Hindlimb muscle (tissue), 1 donor: ENCODE data around the gene FAM118B. TPM values are rescaled to one million over a fixed set of nuclear protein-coding genes. Genes with fewer than 3 reads are reported as not detected.
"Not testable (repeated sequence)": the region's sequence is repeated elsewhere in the genome, so short reads cannot be mapped to it uniquely, and the experiment has no call there.

Experiments
- DNase-seq: peaks from one replicate; pipeline ENCODE4 v3.0.0-alpha.2; 2013
- polyA plus RNA-seq: library from polyadenylated mRNA; unstranded; fragments of 120-200 nt; gene quantifications from one replicate; pipeline ENCODE4 v1.2.1, GENCODE V29; 2013; ENCODE audit not compliant: insufficient read length

FAM118B gene
- polyA plus RNA-seq, 1 donor: 17.5 TPM

DNA sequence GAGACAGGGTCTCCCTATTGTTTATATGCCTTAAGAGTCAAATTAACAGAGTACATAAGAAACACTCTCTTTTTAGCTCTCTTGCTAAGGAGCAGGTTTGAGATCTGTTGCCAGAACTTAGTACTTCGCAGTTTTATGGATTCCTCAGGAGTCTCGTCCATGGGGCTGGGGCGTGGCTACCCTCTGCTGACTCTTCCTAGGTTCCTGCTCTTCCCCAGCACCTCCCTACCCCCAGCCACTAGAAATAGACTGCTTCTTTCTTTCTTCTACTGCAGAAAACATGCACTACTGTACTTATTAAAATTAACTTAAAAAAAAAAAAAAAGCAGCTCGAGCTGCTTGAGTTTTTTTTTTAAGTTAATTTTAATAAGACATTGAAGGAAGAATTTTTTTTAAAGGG is 8.0 kb downstream of the FAM118B start:
- no peak for DNase-seq

DNA sequence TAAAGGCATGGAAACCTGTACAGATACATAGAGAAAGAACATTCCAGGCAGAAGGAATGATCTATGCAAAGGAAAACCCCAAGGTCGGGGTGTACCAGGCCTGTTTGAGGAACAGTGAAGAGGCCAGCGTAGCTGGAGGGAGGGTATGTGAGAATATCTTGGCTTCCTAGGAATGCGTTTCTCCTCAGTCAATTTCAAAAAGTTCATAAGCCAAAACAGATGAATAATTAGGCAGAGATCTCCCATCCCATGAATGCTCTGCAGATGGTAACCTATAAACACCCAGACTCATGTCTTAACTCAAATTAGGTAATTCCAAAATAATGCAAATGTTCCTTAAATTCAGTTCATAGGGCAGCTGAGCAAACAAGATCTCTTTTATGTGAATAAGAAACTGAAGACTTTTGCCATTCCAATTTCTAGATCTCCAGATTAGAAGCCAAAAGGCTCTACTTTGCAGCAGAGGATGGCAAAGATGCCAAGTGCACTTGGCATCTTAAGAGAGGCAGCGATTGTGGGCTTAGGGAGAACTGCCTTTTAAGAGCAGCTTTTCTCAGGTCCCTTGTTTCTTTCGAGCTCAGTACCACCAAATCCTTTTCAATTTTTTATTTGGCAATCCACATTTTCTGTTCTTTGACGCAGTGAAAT is 13.2 kb downstream of the FAM118B start:
- no peak for DNase-seq

DNA sequence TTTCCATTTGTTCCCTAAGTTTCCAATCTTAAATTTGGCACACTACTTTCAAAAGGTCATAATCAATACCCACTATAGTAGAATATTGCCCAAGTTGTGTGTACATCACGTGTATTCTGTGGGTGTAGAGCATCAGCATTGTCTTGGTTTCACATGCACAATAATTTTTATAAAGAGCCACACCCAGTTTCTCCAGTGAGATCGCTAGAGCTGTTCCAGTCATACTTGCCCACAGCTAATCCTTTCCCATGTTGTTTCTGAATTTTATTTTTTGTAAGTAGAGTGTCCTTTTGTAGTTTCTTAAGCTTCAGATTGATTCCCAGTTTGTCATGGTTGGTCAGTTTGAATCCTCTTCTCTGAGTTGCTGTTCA is 13.7 kb downstream of the FAM118B start:
- no peak for DNase-seq

DNA sequence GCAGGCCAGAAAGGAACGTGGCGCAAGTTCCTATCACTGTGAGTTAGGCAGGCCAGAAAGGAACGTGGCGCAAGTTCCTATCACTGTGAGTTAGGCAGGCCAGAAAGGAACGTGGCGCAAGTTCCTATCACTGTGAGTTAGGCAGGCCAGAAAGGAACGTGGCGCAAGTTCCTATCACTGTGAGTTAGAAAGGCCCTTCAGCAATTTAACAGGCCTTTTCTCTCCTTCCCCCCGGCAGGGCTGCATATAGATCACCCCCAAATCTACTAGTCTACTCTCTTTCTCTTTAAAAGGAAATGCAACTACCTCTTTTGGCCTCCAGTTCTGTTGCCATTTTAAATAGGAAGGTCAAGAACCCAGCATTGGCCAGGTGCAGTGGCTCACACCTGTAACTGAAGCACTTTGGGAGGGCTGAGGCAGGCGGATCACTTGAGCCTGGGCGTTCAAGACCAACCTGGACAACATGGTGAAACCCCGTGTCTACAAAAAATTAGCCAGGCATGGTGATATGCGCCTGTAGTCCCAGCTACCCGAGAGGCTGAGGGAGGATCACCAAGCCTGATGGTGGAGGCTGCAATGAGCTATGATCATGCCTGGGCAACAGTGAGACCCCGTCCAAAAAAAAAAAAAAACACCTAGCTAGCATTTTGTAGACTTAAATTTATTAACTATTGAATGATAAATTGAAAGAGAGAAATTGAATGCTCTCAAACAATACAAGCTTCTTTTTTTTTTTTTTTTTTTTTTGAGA is 14.9 kb downstream of the FAM118B start:
- DNase-seq: no peak

DNA sequence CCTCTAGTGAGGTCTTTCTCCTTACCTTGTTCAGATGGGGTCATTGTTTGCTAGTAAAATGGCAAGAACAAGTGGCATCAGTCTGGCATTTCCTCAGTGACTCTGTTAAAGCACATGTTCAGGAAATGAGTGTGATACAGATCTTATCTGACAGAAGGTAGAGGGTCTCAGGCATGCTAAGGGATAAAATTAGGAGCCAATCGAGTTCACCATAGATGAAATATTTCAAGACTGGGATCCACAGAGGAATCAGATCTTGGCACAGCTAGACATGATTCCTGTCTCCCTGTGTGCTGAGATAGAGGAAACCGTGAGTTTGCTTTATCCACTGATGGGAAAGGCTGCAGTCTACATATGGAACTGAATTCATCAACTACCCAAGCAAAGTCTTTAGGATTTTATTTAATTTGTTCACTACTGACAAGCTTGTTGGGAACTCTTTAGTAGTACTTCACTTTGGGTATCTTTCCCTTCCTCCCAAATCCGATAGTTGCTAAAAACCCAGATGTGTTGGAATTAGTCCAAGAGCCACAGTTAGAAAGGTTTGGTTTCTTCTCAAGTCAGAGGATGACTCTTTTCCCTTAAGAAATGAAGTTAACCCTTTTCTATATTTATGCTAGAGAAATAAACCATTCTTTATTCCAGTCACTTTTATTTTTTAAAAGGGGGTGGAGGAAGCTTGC is 18.4 kb downstream of the FAM118B start:
- DNase-seq: peak; percentile 27

DNA sequence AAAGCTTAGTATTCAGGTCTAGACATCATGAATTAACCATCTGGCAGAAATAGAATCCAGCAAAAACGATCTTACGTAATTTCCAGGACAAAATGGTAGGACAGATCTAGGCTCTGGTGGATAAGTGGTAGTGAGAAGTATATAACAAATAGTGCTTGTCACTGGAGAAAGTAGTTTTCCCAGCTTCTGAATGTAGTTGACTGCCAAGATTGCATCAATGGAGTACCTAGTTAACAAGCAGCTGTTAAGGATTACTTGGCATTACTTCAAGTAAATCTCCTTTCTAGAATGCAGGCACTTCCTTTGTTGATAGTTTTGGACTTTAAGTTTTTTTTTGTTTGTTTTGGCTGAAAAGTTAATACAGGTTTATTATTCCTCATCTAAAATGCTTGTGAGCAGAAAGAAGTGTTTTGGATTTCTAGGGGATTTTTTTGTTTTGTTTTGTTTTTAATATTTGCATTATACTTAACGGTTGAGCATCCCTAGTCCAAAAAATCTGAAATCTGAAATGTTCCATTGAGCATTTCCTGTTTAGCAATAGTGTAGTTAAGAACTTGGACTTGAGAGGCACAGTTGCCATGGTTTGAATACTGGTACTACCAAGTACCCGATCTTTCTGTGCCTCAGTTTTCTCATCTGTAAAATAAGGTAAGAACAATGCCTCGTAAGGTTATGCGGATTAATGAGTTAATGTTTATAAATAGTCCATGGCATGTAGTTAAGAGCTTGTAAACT is 20.3 kb downstream of the FAM118B start:
- DNase-seq: no peak

DNA sequence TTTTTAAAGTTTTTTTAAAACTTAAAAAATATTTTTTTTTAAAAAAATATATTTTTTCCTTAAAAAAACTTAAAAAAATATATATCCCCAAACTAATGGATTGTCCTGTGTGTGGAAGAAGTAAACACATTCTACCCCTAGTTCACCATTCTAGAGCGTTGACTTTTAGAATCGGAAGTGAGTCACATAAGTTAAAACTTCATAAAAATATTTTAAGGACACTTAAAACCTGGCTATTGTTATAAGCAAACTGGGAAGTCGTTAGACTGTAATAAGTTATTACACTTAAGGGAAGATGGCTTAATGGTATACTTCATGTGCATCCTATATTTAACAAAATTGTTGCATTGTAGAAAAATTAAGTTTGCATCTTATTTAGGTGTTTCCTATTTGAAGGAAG is 21.1 kb downstream of the FAM118B start:
- DNase-seq: no peak

DNA sequence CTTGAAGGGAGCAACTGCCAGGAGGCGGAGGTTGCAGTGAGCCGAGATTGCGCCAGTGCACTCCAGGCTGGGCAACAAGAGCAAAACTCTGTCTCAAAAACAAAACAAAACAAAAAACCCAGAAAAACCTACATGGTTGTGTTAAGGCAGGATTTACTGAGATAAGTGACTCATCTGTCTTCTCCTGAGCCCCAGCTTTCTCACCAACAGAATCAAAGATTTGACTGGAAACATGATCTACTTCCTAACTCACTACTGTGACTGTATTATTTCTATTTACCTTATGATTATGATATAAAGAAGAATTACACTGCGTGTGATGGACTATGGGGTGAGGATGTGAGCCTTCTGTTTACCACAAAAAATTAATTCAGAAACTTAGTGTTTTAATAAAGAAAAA is 21.8 kb downstream of the FAM118B start:
- DNase-seq: no peak

DNA sequence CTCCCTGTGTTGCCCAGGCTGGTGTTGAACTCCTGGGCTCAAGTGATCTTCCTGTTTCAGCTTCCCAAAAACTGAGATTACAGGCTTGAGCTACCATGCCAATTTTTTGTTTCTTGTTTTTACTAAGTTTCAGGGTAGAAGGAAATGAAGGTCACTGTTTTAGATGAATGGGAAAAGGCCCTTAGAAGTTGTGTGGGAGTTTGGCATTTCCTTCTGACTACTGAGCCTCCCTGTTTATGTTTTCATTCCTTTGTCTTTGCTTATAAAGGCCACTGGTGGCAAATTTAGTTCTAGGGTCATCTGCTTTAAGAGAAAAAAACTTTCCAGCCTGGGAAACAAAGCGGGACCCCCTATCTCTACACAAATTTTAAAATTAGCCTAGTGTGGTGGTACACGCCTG is 35.1 kb downstream of the FAM118B start:
- no peak for DNase-seq

DNA sequence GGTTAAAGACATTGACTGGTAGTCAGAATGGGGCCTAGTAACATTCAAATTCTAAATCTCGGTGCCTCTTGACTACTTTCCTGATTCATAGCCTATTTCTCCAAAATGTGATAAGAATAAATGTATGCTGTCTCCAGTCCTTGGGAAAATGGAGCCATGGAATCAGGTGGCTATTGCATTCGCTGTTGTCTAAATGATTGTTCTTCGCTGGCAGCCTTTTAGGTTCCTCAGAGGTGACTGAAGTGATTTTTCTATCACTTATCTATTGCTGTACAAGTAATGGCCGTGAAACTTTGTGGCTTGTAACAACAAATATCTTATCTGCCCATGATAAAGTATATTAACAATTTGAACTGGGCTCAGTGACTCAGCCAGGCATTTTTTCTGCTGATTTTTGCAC is 41.7 kb downstream of the FAM118B start:
- DNase-seq: no peak

DNA sequence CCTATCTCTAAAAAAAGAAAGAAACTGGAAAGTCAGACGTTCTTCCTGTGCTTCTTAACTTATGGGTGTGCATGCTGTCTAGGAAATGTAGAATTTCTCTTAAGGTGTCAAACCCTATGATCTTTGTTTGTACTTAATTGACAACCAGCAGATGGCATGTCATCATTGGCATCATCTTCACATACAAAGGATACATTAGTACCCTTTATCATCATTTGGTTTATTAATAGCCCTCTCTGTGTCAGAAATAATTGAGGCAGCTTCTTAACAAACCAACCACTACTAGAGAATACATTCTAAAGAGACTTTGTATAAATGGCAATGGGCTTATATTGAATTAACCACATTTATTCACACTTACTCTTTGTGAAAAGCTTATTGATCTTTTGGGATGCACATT is 43.2 kb downstream of the FAM118B start:
- no peak for DNase-seq

DNA sequence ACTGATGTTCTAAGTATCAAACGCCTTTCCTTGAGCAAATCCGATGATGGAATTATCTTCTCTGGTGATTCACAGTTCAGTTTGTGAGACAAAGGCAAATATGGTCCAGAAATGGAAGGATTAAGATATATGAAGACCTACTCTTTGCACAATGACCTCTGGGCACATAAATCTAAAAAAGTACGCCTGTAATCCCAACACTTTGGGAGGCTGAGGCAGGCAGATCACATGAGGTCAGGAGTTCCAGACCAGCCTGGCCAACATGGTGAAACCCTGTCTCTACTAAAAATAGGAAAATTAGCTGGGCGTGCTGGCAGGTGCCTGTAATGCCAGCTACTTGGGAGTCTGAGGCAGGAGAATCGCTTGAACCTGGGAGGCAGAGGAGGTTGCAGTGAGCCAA is 43.9 kb downstream of the FAM118B start:
- not testable (repeated sequence) for DNase-seq

DNA sequence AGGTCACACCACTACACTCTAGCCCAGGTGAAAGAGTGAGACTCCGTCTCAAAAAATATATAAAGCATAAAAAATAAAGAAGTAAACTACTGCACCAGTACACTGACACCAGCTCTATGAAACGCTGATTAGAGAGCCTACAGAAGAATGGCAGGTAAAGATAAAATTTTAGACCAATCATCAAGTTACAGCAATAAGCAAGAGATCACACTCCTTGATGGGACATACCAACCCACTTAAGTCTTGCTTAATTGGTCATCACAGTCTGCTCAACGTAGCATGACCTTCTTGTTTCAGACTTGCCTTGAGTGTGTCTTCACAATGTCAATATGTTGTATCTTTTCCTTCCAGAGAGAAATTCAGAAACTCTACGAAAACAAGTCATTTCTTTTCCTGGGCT is 44.6 kb downstream of the FAM118B start:
- no peak for DNase-seq

DNA sequence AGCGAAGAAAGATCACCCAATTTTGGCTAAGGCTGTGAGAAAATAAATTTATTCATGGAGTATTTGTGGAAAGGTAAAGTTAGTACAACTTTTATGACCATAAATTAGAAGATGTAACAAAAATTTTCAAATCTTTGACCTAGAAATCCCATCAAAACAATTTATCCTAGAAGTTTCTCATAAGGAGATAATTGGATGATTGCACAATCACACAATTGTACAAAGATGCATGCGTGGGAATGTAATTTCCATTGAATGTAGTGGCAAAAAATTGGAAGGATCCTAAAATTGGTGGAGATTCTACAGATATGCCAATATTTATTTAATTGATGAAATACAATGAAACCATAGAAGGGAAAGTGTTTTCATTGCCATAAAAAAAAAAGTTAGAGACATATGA is 45.6 kb downstream of the FAM118B start:
- no peak for DNase-seq

DNA sequence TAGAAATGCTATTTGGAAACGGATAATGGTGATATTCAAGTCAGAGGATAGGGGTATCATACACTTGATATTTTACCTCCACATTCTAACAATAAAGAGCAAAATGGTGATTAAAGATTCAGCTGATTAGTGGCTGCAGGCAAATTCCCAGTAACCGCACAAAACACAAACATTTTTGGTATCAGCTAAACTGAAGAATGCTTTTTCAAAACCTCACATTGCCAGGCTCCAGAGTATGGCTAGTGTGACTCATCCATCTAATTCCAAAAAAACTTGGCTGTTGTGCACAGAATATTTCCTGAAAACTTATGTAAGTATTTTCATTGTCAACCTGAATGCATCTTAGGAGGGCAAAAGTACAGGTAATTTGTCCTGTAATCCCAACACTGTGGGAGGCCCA is 46.2 kb downstream of the FAM118B start:
- DNase-seq: no peak

DNA sequence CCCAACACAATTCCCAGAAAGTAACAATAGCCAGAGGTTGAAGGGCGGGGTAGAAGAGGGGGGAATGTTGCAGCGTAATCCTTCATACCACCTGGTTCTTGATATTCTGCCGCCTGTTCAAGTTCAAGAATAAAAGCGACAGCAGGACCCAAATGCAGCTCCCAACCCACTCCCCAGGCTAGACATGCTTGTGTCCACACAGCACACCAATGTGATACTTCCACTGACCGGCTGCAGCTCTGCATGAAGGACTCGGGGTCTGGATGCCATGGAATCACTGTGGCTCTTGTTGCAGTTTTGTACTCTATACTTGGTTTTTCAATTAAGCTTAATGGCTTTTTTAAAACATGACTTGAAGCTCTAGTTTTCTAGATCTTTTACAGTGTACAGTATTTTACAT is 50.6 kb downstream of the FAM118B start:
- DNase-seq: no peak

DNA sequence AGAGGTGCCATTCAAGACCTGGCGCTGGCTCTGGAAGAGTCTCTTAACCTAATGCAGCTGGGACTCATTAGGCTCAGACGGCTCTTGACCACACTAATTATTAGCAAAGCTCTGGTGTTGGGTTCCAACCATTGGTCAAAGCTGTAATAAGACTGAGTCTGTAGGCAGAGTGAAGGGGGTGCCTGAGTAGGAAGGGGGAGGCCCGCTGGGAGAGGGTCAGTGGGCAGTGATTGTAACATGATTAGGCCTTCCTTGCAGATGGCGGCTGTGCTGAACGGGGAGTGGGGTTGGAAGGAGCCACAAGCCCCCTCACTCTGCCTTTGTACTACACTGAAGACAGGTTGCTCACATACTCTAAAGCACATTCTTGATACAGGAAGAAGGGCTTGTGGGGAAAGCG is 51.9 kb downstream of the FAM118B start:
- no peak for DNase-seq

DNA sequence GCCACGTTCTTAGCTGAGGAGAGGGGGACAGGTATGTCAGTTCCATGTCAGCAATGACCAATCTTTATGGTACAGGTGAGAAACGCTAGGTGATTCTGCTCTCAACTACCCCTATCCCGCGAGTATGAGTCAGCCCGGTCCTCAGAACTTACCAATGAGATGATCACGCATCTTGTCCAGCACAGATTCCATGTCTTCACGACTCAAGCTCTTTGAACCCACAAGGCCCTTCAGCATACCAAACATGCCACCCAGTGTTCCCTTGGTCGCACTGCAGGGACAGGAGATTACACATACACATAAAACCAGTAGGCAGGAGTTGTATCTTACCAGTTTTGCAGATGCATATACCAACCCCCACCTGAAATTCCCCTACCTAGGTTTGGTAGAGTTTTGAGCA is 54.2 kb downstream of the FAM118B start:
- no peak for DNase-seq

DNA sequence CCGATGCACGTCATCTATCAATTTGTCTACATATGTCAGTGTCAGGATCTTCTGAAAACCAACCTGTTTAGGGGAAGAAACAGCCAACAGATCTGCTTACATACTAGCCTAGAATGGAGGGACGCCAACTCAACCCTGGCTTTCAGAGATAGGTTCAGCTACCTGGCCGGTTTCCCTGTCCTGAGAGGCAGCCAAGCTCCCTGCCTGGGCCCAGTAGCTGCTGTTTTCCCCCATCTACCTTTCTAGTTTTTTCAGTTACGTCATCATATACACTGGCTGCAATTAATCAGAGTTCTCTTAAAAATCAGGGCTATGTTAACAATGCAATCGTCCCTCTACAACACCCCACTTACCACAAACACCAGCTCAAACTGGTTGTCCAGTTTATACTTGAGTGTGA is 56.1 kb downstream of the FAM118B start:
- no peak for DNase-seq

DNA sequence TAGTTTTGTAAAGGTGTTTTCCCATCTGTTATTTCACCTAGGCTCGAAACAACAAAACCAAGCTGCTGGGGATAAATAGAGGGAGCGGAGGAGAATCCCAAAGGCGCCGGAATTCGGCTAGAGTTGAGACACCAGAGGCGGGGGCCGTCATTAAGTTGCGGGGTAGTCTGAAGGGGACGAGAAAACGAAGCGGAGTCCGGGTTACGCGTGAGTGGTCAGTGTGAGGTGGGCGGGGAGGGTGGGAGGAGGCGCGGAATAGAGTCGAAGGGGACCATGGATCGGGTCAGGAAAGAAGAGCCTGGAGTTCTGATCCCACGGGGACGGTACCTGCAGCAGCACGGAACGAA is 56.8 kb downstream of the FAM118B start:
- DNase-seq: no peak

DNA sequence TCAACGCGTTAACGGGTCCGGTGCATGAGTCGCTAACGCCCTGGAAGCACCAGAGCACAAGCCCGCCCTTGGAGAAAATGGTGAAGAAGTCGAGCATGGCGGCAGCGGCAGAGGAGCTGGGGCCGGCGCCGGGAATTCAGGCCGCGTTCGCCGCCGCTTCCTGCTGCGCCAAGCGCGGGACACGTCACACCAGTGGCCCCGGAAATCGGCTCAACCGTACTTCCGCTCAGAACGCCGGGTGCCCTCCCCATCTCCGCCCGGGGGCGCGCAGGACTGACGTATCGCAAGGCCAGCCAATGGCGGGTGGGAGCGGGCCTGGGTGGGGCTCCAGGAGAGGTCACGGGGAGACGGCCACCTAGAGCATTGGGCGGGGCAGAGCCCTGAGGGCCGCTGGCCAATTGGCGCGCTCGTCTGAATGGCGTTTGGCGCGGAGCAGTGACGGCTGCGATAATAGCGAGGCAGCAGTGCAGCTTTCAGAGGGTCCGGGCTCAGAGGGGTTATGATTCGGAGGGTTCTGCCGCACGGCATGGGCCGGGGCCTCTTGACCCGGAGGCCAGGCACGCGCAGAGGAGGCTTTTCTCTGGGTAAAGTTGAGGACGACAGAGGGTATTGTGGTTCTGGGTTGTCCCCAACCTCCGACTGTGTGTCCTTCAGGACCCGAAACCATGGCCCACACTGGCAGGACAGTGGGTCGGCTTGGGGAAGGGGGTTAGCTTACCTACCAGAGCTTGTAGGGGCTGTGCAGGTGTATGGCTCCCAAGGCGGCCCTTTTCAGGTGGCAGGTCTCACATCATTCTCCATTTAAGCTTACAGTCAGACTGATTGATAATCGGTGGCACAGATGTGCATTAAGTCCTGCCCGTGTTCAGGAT is 57.4 kb downstream of the FAM118B start, which contains the start of the genes FOXRED1 and SRPRA:
Gene FOXRED1 (plus strand): TSS at position 447 of the 872 bp plus-strand sequence. CDS start 53 bp downstream, at position 500.
Gene SRPRA (minus strand): TSS at position 188 of the 872 bp plus-strand sequence. CDS start 91 bp downstream, at position 97.
- DNase-seq: peak; percentile 98

DNA sequence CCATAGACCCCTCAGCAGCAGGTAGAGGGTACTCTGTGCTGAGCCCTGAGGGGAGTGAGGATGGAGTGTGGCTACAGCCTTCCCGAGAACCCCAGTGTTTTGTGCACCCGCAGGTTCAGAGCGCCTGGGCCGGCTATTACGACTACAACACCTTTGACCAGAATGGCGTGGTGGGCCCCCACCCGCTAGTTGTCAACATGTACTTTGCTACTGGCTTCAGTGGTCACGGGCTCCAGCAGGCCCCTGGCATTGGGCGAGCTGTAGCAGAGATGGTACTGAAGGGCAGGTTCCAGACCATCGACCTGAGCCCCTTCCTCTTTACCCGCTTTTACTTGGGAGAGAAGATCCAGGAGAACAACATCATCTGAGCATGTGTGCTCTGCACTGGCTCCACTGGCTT is 65.7 kb downstream of the FAM118B start:
- no peak for DNase-seq
